GM12878 (cell line): ENCODE measurements around the gene MTHFD1. TPM values are rescaled to one million over a fixed set of nuclear protein-coding genes. Genes with fewer than 3 reads are reported as not detected.

ENCODE experiments used
- ATF7 ChIP-seq: fragments of 450-650 bp; IDR thresholded peaks from 2 replicates; pipeline ENCODE4 v1.6.1; 2016; ENCODE audit warnings: low read depth, mild to moderate bottlenecking
- BACH1 ChIP-seq: fragments of 450-650 bp; IDR thresholded peaks from 2 replicates; pipeline ENCODE4 v1.6.1; 2017; ENCODE audit warnings: mild to moderate bottlenecking, borderline replicate concordance
- E2F4 ChIP-seq: IDR thresholded peaks from 2 replicates; pipeline ENCODE4 v1.6.1; 2012; ENCODE audit warnings: low read depth, low read length, improper control_type of control experiment
- E2F8 ChIP-seq: fragments of 450-650 bp; IDR thresholded peaks from 2 replicates; pipeline ENCODE4 v1.6.1; 2018; ENCODE audit warnings: mild to moderate bottlenecking, low read depth, moderate library complexity; ENCODE audit not compliant: partially characterized antibody
- EGR1 ChIP-seq, 2 experiments: IDR thresholded peaks; 1 replicate in 1 of 2; 2 replicates in 1 of 2; pipeline ENCODE4 v1.6.1; 2011 to 2012; ENCODE audit warnings: low read depth in 2 of 2, low read length in 2 of 2, borderline replicate concordance in 1 of 2, mild to moderate bottlenecking in 1 of 2, moderate library complexity in 1 of 2
- HDGF ChIP-seq: fragments of 450-650 bp; IDR thresholded peaks from 2 replicates; pipeline ENCODE4 v1.6.1; 2016; ENCODE audit warnings: antibody characterized with exemption
- IKZF2 ChIP-seq, 2 experiments: fragments of 450-650 bp; IDR thresholded peaks; 2 replicates each; pipeline ENCODE4 v1.6.1; 2017; ENCODE audit warnings: mild to moderate bottlenecking in 2 of 2, moderate library complexity in 2 of 2
- LARP7 ChIP-seq: fragments of 450-650 bp; IDR thresholded peaks from 2 replicates; pipeline ENCODE4 v1.6.1; 2017; ENCODE audit warnings: mild to moderate bottlenecking
- MTA2 ChIP-seq: fragments of 450-650 bp; IDR thresholded peaks from 2 replicates; pipeline ENCODE4 v1.6.1; 2016; ENCODE audit warnings: low read depth, mild to moderate bottlenecking, moderate library complexity
- MYC ChIP-seq: IDR thresholded peaks from 2 replicates; pipeline ENCODE4 v1.6.1; 2011; ENCODE audit warnings: mild to moderate bottlenecking, low read length, moderate library complexity, inconsistent platforms; ENCODE audit not compliant: insufficient read depth, insufficient replicate concordance, insufficient read length, severe bottlenecking
- NFYB ChIP-seq: IDR thresholded peaks from 2 replicates; pipeline ENCODE4 v1.6.1; 2011; ENCODE audit warnings: low read depth, mild to moderate bottlenecking, low read length, improper control_type of control experiment, moderate library complexity; ENCODE audit not compliant: insufficient read depth
- NR2F1 ChIP-seq: fragments of 450-650 bp; conservative IDR thresholded peaks from 2 replicates; pipeline ENCODE4 v1.6.1; 2017; ENCODE audit warnings: mild to moderate bottlenecking
- PBX3 ChIP-seq: IDR thresholded peaks from 2 replicates; pipeline ENCODE4 v1.6.1; 2011; ENCODE audit warnings: mild to moderate bottlenecking, low read depth, low read length, moderate library complexity; ENCODE audit not compliant: insufficient replicate concordance
- POLR2AphosphoS2 ChIP-seq: IDR thresholded peaks from 2 replicates; pipeline ENCODE4 v1.6.1; 2011; ENCODE audit warnings: low read depth, mild to moderate bottlenecking, low read length, improper control_type of control experiment, moderate library complexity
- POU2F2 ChIP-seq: IDR thresholded peaks from 3 replicates; pipeline ENCODE4 v1.6.1; 2011; ENCODE audit warnings: low read depth, mild to moderate bottlenecking, low read length, borderline replicate concordance
- SPI1 ChIP-seq: IDR thresholded peaks from 2 replicates; pipeline ENCODE4 v1.6.1; 2011; ENCODE audit warnings: low read depth, mild to moderate bottlenecking, low read length, moderate library complexity, borderline replicate concordance; ENCODE audit not compliant: insufficient read depth
- TAF1 ChIP-seq: IDR thresholded peaks from 2 replicates; pipeline ENCODE4 v1.6.1; 2011; ENCODE audit warnings: mild to moderate bottlenecking, low read depth, low read length, borderline replicate concordance
- TBL1XR1 ChIP-seq: IDR thresholded peaks from 2 replicates; pipeline ENCODE4 v1.6.1; 2012; ENCODE audit warnings: low read depth, low read length, improper control_type of control experiment
- ZNF207 ChIP-seq: fragments of 450-650 bp; IDR thresholded peaks from 2 replicates; pipeline ENCODE4 v1.6.1; 2014; ENCODE audit warnings: antibody characterized with exemption, mild to moderate bottlenecking, borderline replicate concordance
- ZNF217 ChIP-seq: fragments of 450-650 bp; IDR thresholded peaks from 2 replicates; pipeline ENCODE4 v1.6.1; 2017; ENCODE audit warnings: antibody characterized with exemption, mild to moderate bottlenecking
- ZNF384 ChIP-seq: IDR thresholded peaks from 2 replicates; pipeline ENCODE4 v1.6.1; 2012; ENCODE audit warnings: low read depth, mild to moderate bottlenecking, low read length, improper control_type of control experiment, borderline replicate concordance
- polyA plus RNA-seq, 11 experiments: library from polyadenylated mRNA; depleted of rRNA in 4 of 11; unstranded in 6 of 11; stranded (reverse) in 5 of 11; fragments of >200 nt; fragmentation: Nextera tagmentation in 4 of 11; fragmentation: Illumina TruSeq in 1 of 11; extraction: Ambion mirVana in 4 of 11; extraction: Trizol in 1 of 11; gene quantifications; 1 replicate in 1 of 11; 2 replicates in 10 of 11; pipeline versions ENCODE4 v1.2.1 to v1.2.3, GENCODE V29; 2011 to 2016; ENCODE audit warnings: inconsistent platforms in 2 of 11, missing spikeins in 2 of 11, low read depth in 1 of 11
- total RNA-seq, 4 experiments: library from RNA; depleted of rRNA in 3 of 4; stranded (reverse); fragments of >200 nt in 3 of 4; fragmentation: Illumina TruSeq in 1 of 4; extraction: Trizol in 1 of 4; gene quantifications; 2 replicates each; pipeline versions ENCODE4 v1.2.1 to v1.2.3, GENCODE V29; 2013 to 2021
- TF ChIP-seq, protein P1 (sequence below): fragments of 450-650 bp; IDR thresholded peaks from 2 replicates; pipeline ENCODE4 v1.6.1; 2016; ENCODE audit warnings: mild to moderate bottlenecking

The MTHFD1 gene
- total and polyA plus RNA-seq, 10 of the 15 experiments (the other 5 are each of a cell fraction or from before 2014, with no cell fraction given), result 99.3 to 310 (median 173) TPM

DNA sequence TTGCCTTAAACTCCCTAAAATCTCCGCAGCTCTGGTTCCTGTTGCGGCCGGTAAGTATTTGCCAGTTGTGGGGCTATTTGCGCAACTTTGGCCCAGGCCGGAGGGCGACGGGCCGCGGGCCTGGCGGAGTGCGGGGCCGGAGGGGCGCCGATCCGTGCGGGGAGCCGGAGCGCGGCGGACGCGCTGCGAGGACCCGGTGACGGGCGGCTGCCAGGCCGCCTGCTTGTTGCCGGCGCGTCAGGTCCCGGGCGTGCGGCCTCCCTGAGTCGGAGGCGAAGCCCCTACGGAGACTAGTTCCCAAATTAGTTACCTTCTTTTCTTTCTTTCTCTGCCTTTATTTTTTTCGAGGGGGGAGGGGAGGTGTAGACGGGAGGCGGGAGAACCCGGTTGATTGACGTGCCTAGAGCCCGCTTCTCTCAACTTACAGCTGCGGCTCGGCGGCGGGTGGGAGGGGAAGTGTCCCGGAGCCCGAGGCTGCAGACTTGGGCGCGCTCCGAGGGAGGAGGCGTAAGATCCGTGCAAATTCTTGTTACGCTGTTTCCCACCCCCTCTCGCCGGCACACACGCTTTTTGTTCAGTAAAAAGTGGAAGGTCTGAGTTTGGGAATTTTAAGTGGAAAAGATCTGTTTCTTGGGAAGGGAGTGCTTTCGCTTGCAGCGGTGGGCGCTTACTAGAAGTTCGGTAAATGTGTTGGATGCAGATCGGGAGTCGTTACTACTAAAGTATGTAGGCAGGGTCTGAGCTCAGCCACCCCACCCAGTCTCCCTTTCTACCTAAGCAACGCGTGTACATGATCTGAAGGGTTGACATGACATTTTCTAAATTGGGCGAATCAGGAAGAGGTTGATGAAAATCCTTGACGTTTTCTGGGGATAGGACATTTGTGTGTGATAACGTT, 117.0 kb downstream of the MTHFD1 start (continued):
- no peak for TF ChIP-seq POLR2AphosphoS2
- peak; percentile 32; the same call in 1 of the 2 replicates for TF ChIP-seq ZNF207
- TF ChIP-seq NR2F1, result peak; percentile 11; the same call in 1 of the 2 replicates
- 0 out of 3 replicates have a peak, but pooled peaks of 1 of the 2 experiments have one; percentile 7 for TF ChIP-seq EGR1 (IDR thresholded peaks at IDR 0.05; ENCODE audit: borderline replicate concordance in 1 of 2, low read depth in 2 of 2, low read length in 2 of 2)
- TF ChIP-seq TAF1, result 0 out of 2 replicates have a peak, but pooled peaks have one; percentile 37
- TF ChIP-seq PBX3, result peak; percentile 95
- peak; percentile 57; the same call in 1 of the 2 replicates for TF ChIP-seq HDGF
- TF ChIP-seq IKZF2 (IDR thresholded peaks at IDR 0.05), result peak; percentile 52 to 54; a peak in 3 of 4 replicates
- TF ChIP-seq ZNF217, result 0 out of 2 replicates have a peak, but pooled peaks have one; percentile 72
- no peak for TF ChIP-seq MYC
- TF ChIP-seq LARP7, result peak; percentile 98
- TF ChIP-seq NFYB, result 0 out of 2 replicates have a peak, but pooled peaks have one; percentile 24
- TF ChIP-seq SPI1, result peak; percentile 62; the same call in 1 of the 2 replicates
- TF ChIP-seq POU2F2, result 0 out of 3 replicates have a peak, but pooled peaks have one; percentile 5
- TF ChIP-seq E2F4, result 0 out of 2 replicates have a peak, but pooled peaks have one; percentile 47
- 0 out of 2 replicates have a peak, but pooled peaks have one; percentile 11 for TF ChIP-seq MTA2
- TF ChIP-seq E2F8, result peak; percentile 63
- TF ChIP-seq BACH1, result 0 out of 2 replicates have a peak, but pooled peaks have one; percentile 6
- TF ChIP-seq, protein P1, sequence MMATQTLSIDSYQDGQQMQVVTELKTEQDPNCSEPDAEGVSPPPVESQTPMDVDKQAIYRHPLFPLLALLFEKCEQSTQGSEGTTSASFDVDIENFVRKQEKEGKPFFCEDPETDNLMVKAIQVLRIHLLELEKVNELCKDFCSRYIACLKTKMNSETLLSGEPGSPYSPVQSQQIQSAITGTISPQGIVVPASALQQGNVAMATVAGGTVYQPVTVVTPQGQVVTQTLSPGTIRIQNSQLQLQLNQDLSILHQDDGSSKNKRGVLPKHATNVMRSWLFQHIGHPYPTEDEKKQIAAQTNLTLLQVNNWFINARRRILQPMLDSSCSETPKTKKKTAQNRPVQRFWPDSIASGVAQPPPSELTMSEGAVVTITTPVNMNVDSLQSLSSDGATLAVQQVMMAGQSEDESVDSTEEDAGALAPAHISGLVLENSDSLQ, result peak; percentile 98
- TF ChIP-seq TBL1XR1, result no peak
- TF ChIP-seq ZNF384, result peak; percentile 76; the same call in 1 of the 2 replicates
- TF ChIP-seq ATF7, result 0 out of 2 replicates have a peak, but pooled peaks have one; percentile 12
